K562 (cell line): Measurements from ENCODE around the gene IL4R. TPM values are rescaled to one million over a fixed set of nuclear protein-coding genes. Genes with fewer than 3 reads are reported as not detected.

Experiments used
- ATF6 ChIP-seq: sonication (generic); formaldehyde crosslinking; IDR thresholded peaks from 2 replicates; pipeline ENCODE4 v1.4.0; 2020; ENCODE audit warnings: mild to moderate bottlenecking, missing genetic modification reagents
- EP300 ChIP-seq: IDR thresholded peaks from 2 replicates; pipeline ENCODE4 v1.6.1; 2012; ENCODE audit warnings: low read length, improper control_type of control experiment
- ERF ChIP-seq: fragments of 450-650 bp; formaldehyde crosslinking; IDR thresholded peaks from 2 replicates; pipeline ENCODE4 v1.4.0; 2020; ENCODE audit warnings: mild to moderate bottlenecking, mixed read lengths
- MAX ChIP-seq: sonication (generic); formaldehyde crosslinking; IDR thresholded peaks from 2 replicates; pipeline ENCODE4 v1.9.0; 2022; ENCODE audit warnings: mild to moderate bottlenecking, missing genetic modification reagents
- MAZ ChIP-seq, 2 experiments: fragments of 450-650 bp in 1 of 2; sonication (generic) in 1 of 2; formaldehyde crosslinking; IDR thresholded peaks in 1 of 2; conservative IDR thresholded peaks in 1 of 2; 2 replicates each; pipeline versions ENCODE4 v1.4.0 to v1.5.0; 2020; ENCODE audit warnings: mild to moderate bottlenecking in 1 of 2, missing genetic modification reagents in 1 of 2
- NCOA1 ChIP-seq: fragments of 450-650 bp; IDR thresholded peaks from 2 replicates; pipeline ENCODE4 v1.6.1; 2016; ENCODE audit warnings: low read depth
- NR0B1 ChIP-seq: fragments of 450-650 bp; IDR thresholded peaks from one replicate; pipeline ENCODE4 v1.6.1; 2018; ENCODE audit warnings: mild to moderate bottlenecking, moderate library complexity; ENCODE audit not compliant: partially characterized antibody
- PURB ChIP-seq: sonication (generic); formaldehyde crosslinking; IDR thresholded peaks from 2 replicates; pipeline ENCODE4 v1.9.0; 2021; ENCODE audit warnings: low read depth, mild to moderate bottlenecking, missing genetic modification reagents
- STAG1 ChIP-seq: sonication (generic); formaldehyde crosslinking; IDR thresholded peaks from 2 replicates; pipeline ENCODE4 v1.5.0; 2020; ENCODE audit warnings: missing genetic modification reagents, borderline replicate concordance
- ZNF224 ChIP-seq: sonication (generic); formaldehyde crosslinking; IDR thresholded peaks from 2 replicates; pipeline ENCODE4 v1.8.0; 2022; ENCODE audit warnings: mild to moderate bottlenecking, missing genetic modification reagents
- ZNF239 ChIP-seq: fragments of 250-450 bp; sonication (Bioruptor Pico); IDR thresholded peaks from 2 replicates; pipeline ENCODE4 v1.4.0; 2020; ENCODE audit warnings: mild to moderate bottlenecking
- ZNF778 ChIP-seq: fragments of 450-650 bp; formaldehyde crosslinking; IDR thresholded peaks from 2 replicates; pipeline ENCODE4 v1.4.0; 2020; ENCODE audit warnings: mild to moderate bottlenecking, moderate library complexity
- polyA plus RNA-seq, 8 experiments: library from polyadenylated mRNA; depleted of rRNA in 4 of 8; stranded (reverse) in 5 of 8; unstranded in 3 of 8; fragments of >200 nt; fragmentation: Nextera tagmentation in 2 of 8; fragmentation: Illumina TruSeq in 1 of 8; extraction: Ambion mirVana in 2 of 8; extraction: Trizol in 1 of 8; gene quantifications; 2 replicates each; pipeline versions ENCODE4 v1.2.1 to v1.2.3, GENCODE V29; 2011 to 2014; ENCODE audit warnings: inconsistent platforms in 1 of 8, missing spikeins in 1 of 8
- total RNA-seq, 7 experiments: library from RNA; depleted of rRNA in 6 of 7; stranded (reverse); fragments of >200 nt in 6 of 7; fragmentation: Illumina TruSeq in 2 of 7; extraction: Trizol in 2 of 7; gene quantifications; 2 replicates each; pipeline versions ENCODE4 v1.2.1 to v1.2.3, GENCODE V29; 2011 to 2021; ENCODE audit warnings: low replicate concordance in 1 of 7
- TF ChIP-seq, protein P1 (sequence below): sonication (generic); formaldehyde crosslinking; IDR thresholded peaks from 2 replicates; pipeline ENCODE4 v1.9.0; 2022; ENCODE audit warnings: mild to moderate bottlenecking, missing genetic modification reagents
- TF ChIP-seq, protein P2 (sequence below): fragments of 450-650 bp; formaldehyde crosslinking; IDR thresholded peaks from 2 replicates; pipeline ENCODE4 v1.4.0; 2020; ENCODE audit warnings: mild to moderate bottlenecking, moderate library complexity
- TF ChIP-seq, protein P3 (sequence below): fragments of 450-650 bp; IDR thresholded peaks from 2 replicates; pipeline ENCODE4 v1.6.1; 2018; ENCODE audit not compliant: partially characterized antibody

Gene IL4R
- total and polyA plus RNA-seq, 9 of the 15 experiments (the other 6 are each of a cell fraction or from before 2014, with no cell fraction given), result 0.17 to 5.8 (median 3.3) TPM

DNA sequence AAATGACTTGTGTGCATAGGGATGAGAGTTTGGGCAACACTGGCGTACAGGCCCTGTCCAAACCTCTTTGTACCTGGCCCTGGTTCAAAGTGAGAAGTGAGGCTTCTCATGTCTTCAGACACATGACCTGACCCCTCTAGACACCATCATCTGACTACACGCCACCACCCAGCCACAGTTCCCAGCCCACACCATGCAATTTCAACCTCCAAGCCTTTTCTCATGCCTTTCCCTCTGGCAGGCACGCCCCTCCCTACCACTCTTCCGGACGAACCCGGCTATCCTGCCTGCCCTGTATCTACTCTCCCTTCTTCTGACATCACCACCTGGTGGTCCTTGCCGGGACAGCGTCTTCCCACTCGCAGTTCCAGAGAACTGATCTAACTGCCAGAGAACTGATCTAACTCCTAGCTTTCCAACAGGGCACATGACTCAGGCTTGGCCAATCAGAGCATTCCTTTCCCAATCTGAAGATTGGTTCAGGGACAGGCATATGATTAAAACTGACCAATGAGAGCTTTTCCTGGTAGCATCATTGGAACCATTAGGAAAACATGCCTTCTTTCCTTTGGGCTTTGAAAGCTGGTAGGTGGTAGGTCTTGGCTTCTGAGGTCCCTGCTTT, 61.1 kb downstream of the IL4R start (continued):
- no peak for TF ChIP-seq ZNF778 (CRISPR knock-in tag)
- TF ChIP-seq PURB (CRISPR knock-in tag), result no peak
- no peak for TF ChIP-seq NCOA1
- TF ChIP-seq MAZ (CRISPR knock-in tag; conservative IDR thresholded peaks at IDR 0.05 in 1 of 2, IDR thresholded peaks at IDR 0.05 in 1 of 2), result peak in 1 of 2 experiments; percentile 38; a peak in 1 of 4 replicates
- no peak for TF ChIP-seq ERF (CRISPR knock-in tag)
- TF ChIP-seq ZNF224 (CRISPR knock-in tag), result no peak
- TF ChIP-seq ATF6, result no peak
- peak; percentile 16; the same call in 1 of the 2 replicates for TF ChIP-seq STAG1 (CRISPR knock-in tag)
- TF ChIP-seq, protein P1, sequence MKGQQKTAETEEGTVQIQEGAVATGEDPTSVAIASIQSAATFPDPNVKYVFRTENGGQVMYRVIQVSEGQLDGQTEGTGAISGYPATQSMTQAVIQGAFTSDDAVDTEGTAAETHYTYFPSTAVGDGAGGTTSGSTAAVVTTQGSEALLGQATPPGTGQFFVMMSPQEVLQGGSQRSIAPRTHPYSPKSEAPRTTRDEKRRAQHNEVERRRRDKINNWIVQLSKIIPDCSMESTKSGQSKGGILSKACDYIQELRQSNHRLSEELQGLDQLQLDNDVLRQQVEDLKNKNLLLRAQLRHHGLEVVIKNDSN (CRISPR knock-in tag), result peak; percentile 95
- TF ChIP-seq, protein P2, sequence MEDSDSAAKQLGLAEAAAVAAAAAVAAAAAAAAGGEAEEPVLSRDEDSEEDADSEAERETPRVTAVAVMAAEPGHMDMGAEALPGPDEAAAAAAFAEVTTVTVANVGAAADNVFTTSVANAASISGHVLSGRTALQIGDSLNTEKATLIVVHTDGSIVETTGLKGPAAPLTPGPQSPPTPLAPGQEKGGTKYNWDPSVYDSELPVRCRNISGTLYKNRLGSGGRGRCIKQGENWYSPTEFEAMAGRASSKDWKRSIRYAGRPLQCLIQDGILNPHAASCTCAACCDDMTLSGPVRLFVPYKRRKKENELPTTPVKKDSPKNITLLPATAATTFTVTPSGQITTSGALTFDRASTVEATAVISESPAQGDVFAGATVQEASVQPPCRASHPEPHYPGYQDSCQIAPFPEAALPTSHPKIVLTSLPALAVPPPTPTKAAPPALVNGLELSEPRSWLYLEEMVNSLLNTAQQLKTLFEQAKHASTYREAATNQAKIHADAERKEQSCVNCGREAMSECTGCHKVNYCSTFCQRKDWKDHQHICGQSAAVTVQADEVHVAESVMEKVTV, result no peak
- no peak for TF ChIP-seq MAX (CRISPR knock-in tag)
- no peak for TF ChIP-seq EP300
- no peak for TF ChIP-seq NR0B1
- TF ChIP-seq ZNF239 (CRISPR knock-in tag), result no peak
- TF ChIP-seq, protein P3, sequence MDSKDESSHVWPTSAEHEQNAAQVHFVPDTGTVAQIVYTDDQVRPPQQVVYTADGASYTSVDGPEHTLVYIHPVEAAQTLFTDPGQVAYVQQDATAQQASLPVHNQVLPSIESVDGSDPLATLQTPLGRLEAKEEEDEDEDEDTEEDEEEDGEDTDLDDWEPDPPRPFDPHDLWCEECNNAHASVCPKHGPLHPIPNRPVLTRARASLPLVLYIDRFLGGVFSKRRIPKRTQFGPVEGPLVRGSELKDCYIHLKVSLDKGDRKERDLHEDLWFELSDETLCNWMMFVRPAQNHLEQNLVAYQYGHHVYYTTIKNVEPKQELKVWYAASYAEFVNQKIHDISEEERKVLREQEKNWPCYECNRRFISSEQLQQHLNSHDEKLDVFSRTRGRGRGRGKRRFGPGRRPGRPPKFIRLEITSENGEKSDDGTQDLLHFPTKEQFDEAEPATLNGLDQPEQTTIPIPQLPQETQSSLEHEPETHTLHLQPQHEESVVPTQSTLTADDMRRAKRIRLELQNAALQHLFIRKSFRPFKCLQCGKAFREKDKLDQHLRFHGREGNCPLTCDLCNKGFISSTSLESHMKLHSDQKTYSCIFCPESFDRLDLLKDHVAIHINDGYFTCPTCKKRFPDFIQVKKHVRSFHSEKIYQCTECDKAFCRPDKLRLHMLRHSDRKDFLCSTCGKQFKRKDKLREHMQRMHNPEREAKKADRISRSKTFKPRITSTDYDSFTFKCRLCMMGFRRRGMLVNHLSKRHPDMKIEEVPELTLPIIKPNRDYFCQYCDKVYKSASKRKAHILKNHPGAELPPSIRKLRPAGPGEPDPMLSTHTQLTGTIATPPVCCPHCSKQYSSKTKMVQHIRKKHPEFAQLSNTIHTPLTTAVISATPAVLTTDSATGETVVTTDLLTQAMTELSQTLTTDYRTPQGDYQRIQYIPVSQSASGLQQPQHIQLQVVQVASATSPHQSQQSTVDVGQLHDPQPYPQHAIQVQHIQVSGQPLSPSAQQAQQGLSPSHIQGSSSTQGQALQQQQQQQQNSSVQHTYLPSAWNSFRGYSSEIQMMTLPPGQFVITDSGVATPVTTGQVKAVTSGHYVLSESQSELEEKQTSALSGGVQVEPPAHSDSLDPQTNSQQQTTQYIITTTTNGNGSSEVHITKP, result no peak
